ENCODE measurements around the gene RNF25. TPM values are rescaled to one million over a fixed set of nuclear protein-coding genes. Genes with fewer than 3 reads are reported as not detected.

Gene RNF25
- total and polyA plus RNA-seq, 9 donors = 11.7 to 45.9 (median 26.5) TPM

DNA sequence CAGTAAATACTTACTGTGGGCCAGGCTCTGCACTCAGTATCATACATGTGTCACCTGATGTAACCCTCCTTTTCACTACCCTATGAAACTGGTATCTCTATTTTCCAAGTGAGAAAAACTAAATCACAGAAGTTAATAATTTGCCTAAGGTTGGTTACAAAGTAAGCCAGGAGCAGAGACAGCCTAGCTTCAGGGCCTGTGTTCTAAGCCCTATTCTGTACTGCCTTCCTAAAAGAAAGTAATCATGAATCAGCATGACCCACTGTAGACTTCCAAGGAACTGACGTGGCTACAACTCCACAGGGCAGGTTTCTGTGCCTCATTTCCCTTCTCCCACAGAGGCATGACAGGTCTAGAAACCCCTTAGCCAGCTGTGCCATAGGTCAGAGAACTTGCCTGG is 26.7 kb downstream of the RNF25 start:
- 88 to 100% (median 93%) methylated on average over 1 of the region's 1 CpG for WGBS, 3 donors
- no peaks in the 10 kb centered on the region for H3K36me3 ChIP-seq

DNA sequence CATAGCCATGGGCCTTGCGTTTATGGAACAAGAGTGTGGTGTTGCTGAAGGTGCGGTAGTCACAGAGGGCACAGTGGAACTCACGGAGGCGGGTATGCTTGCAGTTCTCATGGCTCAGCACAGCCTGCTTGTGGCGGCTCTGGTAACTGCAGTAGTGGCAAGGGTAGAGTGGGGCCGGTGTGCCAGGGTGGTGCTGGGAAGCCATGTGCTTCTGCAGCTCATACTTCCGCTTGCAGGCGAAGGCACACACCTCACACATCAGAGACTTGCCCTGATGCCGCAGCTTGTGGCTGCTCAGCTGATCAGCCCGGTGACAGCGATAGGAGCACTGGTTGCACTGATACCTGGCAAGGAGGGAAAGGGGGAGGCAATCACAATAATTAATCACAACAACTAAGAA is 27.1 kb downstream of the RNF25 start:
- no peaks in the 10 kb centered on the region for H3K9me3 ChIP-seq
- WGBS, 3 donors = 85 to 92% (median 89%) methylated on average over 11 of the region's 11 CpGs
- no peak overlapping the region for H3K27ac ChIP-seq
- H3K36me3 ChIP-seq = no peaks in the 10 kb centered on the region
- DNase-seq = no peak
- H3K4me1 ChIP-seq (ENCODE audit: insufficient read depth) = no peaks in the 10 kb centered on the region
- no peak overlapping the region for H3K4me3 ChIP-seq
- H3K27me3 ChIP-seq = no peaks in the 10 kb centered on the region
- intact Hi-C loops (cut with DNase I) = no loop called here
- TF ChIP-seq, protein P1, sequence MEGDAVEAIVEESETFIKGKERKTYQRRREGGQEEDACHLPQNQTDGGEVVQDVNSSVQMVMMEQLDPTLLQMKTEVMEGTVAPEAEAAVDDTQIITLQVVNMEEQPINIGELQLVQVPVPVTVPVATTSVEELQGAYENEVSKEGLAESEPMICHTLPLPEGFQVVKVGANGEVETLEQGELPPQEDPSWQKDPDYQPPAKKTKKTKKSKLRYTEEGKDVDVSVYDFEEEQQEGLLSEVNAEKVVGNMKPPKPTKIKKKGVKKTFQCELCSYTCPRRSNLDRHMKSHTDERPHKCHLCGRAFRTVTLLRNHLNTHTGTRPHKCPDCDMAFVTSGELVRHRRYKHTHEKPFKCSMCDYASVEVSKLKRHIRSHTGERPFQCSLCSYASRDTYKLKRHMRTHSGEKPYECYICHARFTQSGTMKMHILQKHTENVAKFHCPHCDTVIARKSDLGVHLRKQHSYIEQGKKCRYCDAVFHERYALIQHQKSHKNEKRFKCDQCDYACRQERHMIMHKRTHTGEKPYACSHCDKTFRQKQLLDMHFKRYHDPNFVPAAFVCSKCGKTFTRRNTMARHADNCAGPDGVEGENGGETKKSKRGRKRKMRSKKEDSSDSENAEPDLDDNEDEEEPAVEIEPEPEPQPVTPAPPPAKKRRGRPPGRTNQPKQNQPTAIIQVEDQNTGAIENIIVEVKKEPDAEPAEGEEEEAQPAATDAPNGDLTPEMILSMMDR (IDR thresholded peaks at IDR 0.05) = no peak
- TF ChIP-seq EP300 (IDR thresholded peaks at IDR 0.05) = no peak
- TF ChIP-seq POLR2A (IDR thresholded peaks at IDR 0.05) = no peak

More for the DNA sequence above, 26.7 kb downstream of the RNF25 start:
- no peaks in the 10 kb centered on the region for H3K27me3 ChIP-seq
- intact Hi-C loops (cut with DNase I) = no loop called here
- TF ChIP-seq, protein P1 (IDR thresholded peaks at IDR 0.05) = no peak
- TF ChIP-seq EP300 (IDR thresholded peaks at IDR 0.05) (no peak), POLR2A (IDR thresholded peaks at IDR 0.05) (no peak)
- H3K4me3 ChIP-seq = no peak overlapping the region
- H3K27ac ChIP-seq = no peak overlapping the region
- DNase-seq = no peak
- no peaks in the 10 kb centered on the region for H3K4me1 ChIP-seq (ENCODE audit: insufficient read depth)
- H3K9me3 ChIP-seq = no peaks in the 10 kb centered on the region

DNA sequence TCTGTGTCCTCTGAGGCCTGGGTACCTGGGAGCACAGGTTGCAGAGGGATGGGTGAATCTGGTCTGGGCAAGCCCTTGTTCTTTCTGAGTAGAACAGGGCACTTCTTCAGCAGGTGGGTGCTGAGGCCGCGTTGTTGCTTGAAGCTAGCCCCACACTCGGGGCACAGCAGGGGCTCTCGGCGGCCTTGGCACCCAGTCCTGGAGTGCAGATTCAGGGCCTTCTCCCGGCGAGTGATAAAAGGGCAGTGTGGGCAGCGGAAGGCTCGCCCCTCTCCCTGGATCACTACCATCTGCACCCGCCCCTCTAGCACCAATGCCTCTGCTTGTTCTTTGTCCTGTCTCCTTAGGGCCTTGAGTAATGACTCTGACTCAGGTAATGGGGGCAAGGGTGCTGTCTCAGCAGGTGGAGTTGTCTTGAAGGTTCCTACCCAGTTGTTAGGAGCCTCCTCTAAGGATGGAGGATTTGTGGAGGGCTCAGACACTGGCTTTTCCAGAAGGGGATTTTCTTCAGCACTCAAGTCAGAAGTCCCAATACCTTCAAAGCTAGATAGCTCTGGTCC is 28.0 kb downstream of the RNF25 start:
- Histone ChIP-seq H3K36me3 (no peaks in the 10 kb centered on the region), H3K4me1 (ENCODE audit: insufficient read depth) (no peaks in the 10 kb centered on the region), H3K9me3 (no peaks in the 10 kb centered on the region), H3K27me3 (no peaks in the 10 kb centered on the region), H3K4me3 (no peak overlapping the region), H3K27ac (no peak overlapping the region)
- no peak for DNase-seq
- TF ChIP-seq, protein P1 (IDR thresholded peaks at IDR 0.05) = no peak
- WGBS, 3 donors = 80 to 85% (median 82%) methylated on average over 10 of the region's 10 CpGs
- intact Hi-C loops (cut with DNase I) = no loop called here

DNA sequence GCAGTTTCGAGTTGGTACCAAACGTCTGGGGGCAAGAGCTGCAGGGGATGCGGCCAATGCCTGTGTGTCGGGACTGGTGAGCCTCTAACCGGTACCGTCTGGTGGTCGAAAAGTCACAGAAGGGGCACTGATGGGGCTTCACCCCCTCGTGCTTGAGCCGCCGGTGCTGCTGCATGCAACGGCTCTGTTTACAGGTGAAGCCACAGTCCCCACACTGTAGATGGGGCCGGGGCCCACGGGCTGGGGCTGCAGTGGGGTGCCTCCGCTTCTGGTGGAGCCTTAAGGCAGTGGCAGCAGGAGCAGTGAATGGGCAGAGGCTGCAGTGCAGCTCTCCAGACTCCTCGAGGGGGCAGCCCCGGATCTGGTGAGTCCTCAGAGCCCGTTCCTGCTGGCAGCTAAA is 29.0 kb downstream of the RNF25 start:
- H3K4me1 ChIP-seq (ENCODE audit: insufficient read depth) = no peaks in the 10 kb centered on the region
- no peak for DNase-seq
- no peaks in the 10 kb centered on the region for H3K9me3 ChIP-seq
- H3K27me3 ChIP-seq = no peaks in the 10 kb centered on the region
- intact Hi-C loops (cut with DNase I) = no loop called here
- H3K4me3 ChIP-seq = no peak overlapping the region
- 78 to 87% (median 83%) methylated on average over 15 to 17 of the region's 17 CpGs for WGBS, 3 donors
- H3K27ac ChIP-seq = no peak overlapping the region
- H3K36me3 ChIP-seq = no peaks in the 10 kb centered on the region
- TF ChIP-seq, protein P1 (IDR thresholded peaks at IDR 0.05) = no peak
- no peak for TF ChIP-seq EP300 (IDR thresholded peaks at IDR 0.05)
- no peak for TF ChIP-seq POLR2A (IDR thresholded peaks at IDR 0.05)
